ENCODE results near the gene SPAST. TPM values are rescaled to one million over a fixed set of nuclear protein-coding genes. Genes with fewer than 3 reads are reported as not detected.
A peak's percentile ranks its signal among the peaks of the same experiment; 100 is the strongest.

Gene SPAST
- total RNA-seq, 1 experiment from 2014 or later: 32.8 TPM

DNA sequence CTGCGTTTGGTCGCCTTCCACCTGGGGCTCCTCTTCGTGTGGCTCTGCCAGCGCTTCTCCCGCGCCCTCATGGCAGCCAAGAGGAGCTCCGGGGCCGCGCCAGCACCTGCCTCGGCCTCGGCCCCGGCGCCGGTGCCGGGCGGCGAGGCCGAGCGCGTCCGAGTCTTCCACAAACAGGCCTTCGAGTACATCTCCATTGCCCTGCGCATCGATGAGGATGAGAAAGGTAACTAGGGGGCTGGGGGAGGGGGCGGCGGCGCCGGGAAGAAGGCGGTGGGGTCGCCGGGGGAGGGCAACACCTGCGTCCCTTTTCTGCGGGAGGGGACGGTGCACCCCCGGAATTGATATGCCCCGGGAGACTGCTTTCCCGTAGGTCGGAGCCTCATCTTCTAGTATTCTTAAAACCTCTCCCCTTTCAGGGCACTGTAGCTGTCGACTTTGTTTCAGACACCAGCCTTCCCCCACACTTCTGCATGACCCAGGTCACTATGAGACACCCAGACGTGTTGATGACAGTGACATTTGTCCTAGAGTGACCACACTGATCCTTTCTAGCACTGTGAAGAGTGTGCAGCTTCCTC is 755 bp downstream of the SPAST start:
- peaks cover 11 to 13% of the 10 kb centered on the region in 2 experiments for H3K4me1 Mint-ChIP-seq
- no peak overlapping the region for H2BK20ac ChIP-seq (ENCODE audit: low read depth, low read length, poor library complexity, severe bottlenecking)
- 0 out of 2 replicates have a peak overlapping the region, but pooled peaks have one; percentile 34 for H3K14ac ChIP-seq (ENCODE audit: insufficient read depth, low read length)
- DNase-seq: peak; percentile 31
- TF ChIP-seq, protein P1, sequence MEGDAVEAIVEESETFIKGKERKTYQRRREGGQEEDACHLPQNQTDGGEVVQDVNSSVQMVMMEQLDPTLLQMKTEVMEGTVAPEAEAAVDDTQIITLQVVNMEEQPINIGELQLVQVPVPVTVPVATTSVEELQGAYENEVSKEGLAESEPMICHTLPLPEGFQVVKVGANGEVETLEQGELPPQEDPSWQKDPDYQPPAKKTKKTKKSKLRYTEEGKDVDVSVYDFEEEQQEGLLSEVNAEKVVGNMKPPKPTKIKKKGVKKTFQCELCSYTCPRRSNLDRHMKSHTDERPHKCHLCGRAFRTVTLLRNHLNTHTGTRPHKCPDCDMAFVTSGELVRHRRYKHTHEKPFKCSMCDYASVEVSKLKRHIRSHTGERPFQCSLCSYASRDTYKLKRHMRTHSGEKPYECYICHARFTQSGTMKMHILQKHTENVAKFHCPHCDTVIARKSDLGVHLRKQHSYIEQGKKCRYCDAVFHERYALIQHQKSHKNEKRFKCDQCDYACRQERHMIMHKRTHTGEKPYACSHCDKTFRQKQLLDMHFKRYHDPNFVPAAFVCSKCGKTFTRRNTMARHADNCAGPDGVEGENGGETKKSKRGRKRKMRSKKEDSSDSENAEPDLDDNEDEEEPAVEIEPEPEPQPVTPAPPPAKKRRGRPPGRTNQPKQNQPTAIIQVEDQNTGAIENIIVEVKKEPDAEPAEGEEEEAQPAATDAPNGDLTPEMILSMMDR (conservative IDR thresholded peaks at IDR 0.05): no peak
- no peak overlapping the region for H3K56ac ChIP-seq (ENCODE audit: insufficient read length, low read depth, low read length)
- no peaks in the 10 kb centered on the region for H3K9me3 ChIP-seq (ENCODE audit: control insufficient read depth, low read depth, low read length)
- no peak overlapping the region for H4K91ac ChIP-seq (ENCODE audit: insufficient read length, low read depth, low read length)
- H3K4me1 ChIP-seq (ENCODE audit: insufficient read depth, low read length): no peaks in the 10 kb centered on the region
- H3K36me3 Mint-ChIP-seq (ENCODE audit: insufficient read depth in 1 of 3, low read depth in 3 of 3): peaks cover 0 to 5% (median 4%) of the 10 kb centered on the region in 3 experiments; a peak in 5 of 7 replicates
- H2BK15ac ChIP-seq (ENCODE audit: low read depth, low read length): no peak overlapping the region
- peaks cover 3% of the 10 kb centered on the region for H3K23me2 ChIP-seq (ENCODE audit: insufficient read length, low read depth, low read length, poor library complexity, severe bottlenecking)
- no peaks in the 10 kb centered on the region for H3K79me2 ChIP-seq (ENCODE audit: insufficient read depth, low read length)
- H3K27ac ChIP-seq (ENCODE audit: insufficient read length, low read depth, low read length): no peak overlapping the region
- no peak overlapping the region for H3K18ac ChIP-seq (ENCODE audit: insufficient read length, low read depth, low read length)
- H3K27me3 Mint-ChIP-seq (ENCODE audit: low read depth): no peaks in the 10 kb centered on the region
- peak overlapping the region; percentile 99 for H3K4me2 ChIP-seq (ENCODE audit: insufficient read depth, insufficient read length, low read length)
- no peak overlapping the region for H3T11ph ChIP-seq (ENCODE audit: low read length)
- peak overlapping the region; percentile 88 for H3K9ac ChIP-seq (ENCODE audit: extremely low read depth, insufficient read length, low read length)
- no peak overlapping the region for H2AK5ac ChIP-seq (ENCODE audit: insufficient read length, low read length)
- H3K79me1 ChIP-seq (ENCODE audit: insufficient read depth, low read depth, low read length, poor library complexity, severe bottlenecking): no peaks in the 10 kb centered on the region
- no peak overlapping the region for H4K8ac ChIP-seq (replicated peaks; ENCODE audit: insufficient read length, low read depth, low read length)
- no peak overlapping the region for H2BK120ac ChIP-seq (ENCODE audit: low read depth, low read length, poor library complexity, severe bottlenecking)
- no peak overlapping the region for H2BK12ac ChIP-seq (ENCODE audit: insufficient read length, low read depth, low read length)
- H3K4me3 Mint-ChIP-seq: peak overlapping the region; percentile 92 to 95
- H3K27ac Mint-ChIP-seq: peak overlapping the region; percentile 56 to 80 (median 73); a peak in 3 of 7 replicates
- no CpG with 5 or more reads among the region's 40 CpGs for WGBS (ENCODE audit: extremely low coverage, insufficient read length, low lambda C conversion rate)
- H4K20me1 ChIP-seq (ENCODE audit: control insufficient read depth, insufficient read depth, insufficient read length): no peaks in the 10 kb centered on the region
- no peak overlapping the region for H2AFZ ChIP-seq (ENCODE audit: low read length)
- no peak overlapping the region for H2BK5ac ChIP-seq (ENCODE audit: insufficient read length, low read length)
- H3K27me3 ChIP-seq (ENCODE audit: insufficient read depth, low read length): no peaks in the 10 kb centered on the region
- H3K4ac ChIP-seq (ENCODE audit: low read depth, low read length): no peak overlapping the region
- H3K9me3 Mint-ChIP-seq: no peaks in the 10 kb centered on the region
- H4K5ac ChIP-seq (ENCODE audit: insufficient read length, low read depth, low read length): no peak overlapping the region
- no peak overlapping the region for H3K23ac ChIP-seq (ENCODE audit: insufficient read length, low read depth, low read length)

All from H9 (cell line).